Measurements from ENCODE around the gene PCDHA1.
A peak's percentile ranks its signal among the peaks of the same experiment; 100 is the strongest.
"Not testable (repeated sequence)": the region's sequence is repeated elsewhere in the genome, so short reads cannot be mapped to it uniquely, and the experiment has no call there.

PCDHA1 gene

DNA sequence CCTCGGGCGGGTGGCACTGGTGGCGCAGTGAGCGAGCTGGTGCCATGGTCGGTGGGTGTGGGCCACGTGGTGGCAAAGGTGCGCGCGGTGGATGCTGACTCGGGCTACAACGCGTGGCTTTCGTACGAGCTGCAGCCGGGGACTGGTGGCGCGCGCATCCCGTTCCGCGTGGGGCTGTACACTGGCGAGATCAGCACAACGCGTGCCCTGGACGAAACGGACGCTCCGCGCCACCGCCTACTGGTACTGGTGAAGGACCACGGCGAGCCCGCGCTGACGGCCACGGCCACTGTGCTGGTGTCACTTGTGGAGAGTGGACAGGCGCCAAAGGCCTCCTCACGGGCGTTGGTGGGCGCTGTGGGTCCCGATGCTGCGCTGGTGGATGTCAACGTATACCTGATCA, 22.9 kb downstream of the PCDHA1 start:
- no peak for DNase-seq
- Mint-ChIP-seq H3K9me3 (peaks cover 85% of the 10 kb centered on the region), H3K27ac (no peak overlapping the region), H3K36me3 (ENCODE audit: low read depth) (peaks cover 81% of the 10 kb centered on the region), H3K4me1 (no peaks in the 10 kb centered on the region), H3K4me3 (no peak overlapping the region), H3K27me3 (ENCODE audit: low read depth, poor library complexity) (no peaks in the 10 kb centered on the region)
- TF ChIP-seq, protein P1, sequence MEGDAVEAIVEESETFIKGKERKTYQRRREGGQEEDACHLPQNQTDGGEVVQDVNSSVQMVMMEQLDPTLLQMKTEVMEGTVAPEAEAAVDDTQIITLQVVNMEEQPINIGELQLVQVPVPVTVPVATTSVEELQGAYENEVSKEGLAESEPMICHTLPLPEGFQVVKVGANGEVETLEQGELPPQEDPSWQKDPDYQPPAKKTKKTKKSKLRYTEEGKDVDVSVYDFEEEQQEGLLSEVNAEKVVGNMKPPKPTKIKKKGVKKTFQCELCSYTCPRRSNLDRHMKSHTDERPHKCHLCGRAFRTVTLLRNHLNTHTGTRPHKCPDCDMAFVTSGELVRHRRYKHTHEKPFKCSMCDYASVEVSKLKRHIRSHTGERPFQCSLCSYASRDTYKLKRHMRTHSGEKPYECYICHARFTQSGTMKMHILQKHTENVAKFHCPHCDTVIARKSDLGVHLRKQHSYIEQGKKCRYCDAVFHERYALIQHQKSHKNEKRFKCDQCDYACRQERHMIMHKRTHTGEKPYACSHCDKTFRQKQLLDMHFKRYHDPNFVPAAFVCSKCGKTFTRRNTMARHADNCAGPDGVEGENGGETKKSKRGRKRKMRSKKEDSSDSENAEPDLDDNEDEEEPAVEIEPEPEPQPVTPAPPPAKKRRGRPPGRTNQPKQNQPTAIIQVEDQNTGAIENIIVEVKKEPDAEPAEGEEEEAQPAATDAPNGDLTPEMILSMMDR (IDR thresholded peaks at IDR 0.05): no peak

GRCh38 chr5:140821375-140822280, 35.7 kb downstream of the PCDHA1 start, which contains the start of gene PCDHA5:
TSS of gene PCDHA5 (plus strand) at chr5:140821613.
- Mint-ChIP-seq H3K27ac (no peak within 1 kb of the TSS), H3K36me3 (ENCODE audit: low read depth) (peaks cover 71% of the 10 kb centered on the region), H3K9me3 (peaks cover 64% of the 10 kb centered on the region), H3K27me3 (ENCODE audit: low read depth, poor library complexity) (no peaks in the 10 kb centered on the region), H3K4me1 (no peaks in the 10 kb centered on the region), H3K4me3 (no peak within 1 kb of the TSS)
- TF ChIP-seq, protein P1 (IDR thresholded peaks at IDR 0.05): no peak
- DNase-seq: no peak

DNA sequence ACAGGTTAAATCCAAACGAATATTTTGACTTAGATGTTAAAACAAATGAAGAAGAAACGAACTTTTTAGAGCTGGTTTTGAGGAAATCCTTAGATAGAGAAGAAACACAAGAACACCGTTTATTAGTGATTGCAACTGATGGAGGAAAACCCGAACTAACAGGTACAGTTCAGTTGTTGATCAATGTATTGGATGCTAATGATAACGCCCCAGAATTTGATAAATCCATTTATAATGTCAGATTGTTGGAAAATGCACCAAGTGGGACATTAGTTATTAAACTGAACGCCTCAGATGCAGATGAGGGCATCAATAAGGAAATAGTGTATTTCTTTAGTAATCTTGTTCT, 36.3 kb downstream of the PCDHA1 start:
- Mint-ChIP-seq H3K27me3 (ENCODE audit: low read depth, poor library complexity) (no peaks in the 10 kb centered on the region), H3K4me3 (no peak overlapping the region), H3K27ac (no peak overlapping the region), H3K4me1 (peaks cover 5% of the 10 kb centered on the region), H3K36me3 (ENCODE audit: low read depth) (peaks cover 71% of the 10 kb centered on the region), H3K9me3 (peaks cover 65% of the 10 kb centered on the region)
- TF ChIP-seq, protein P1 (IDR thresholded peaks at IDR 0.05): no peak
- DNase-seq: no peak

- peaks cover 63% of the 10 kb centered on the region for H3K9me3 Mint-ChIP-seq
- not testable (repeated sequence) for DNase-seq; H3K4me3 Mint-ChIP-seq; H3K27me3 Mint-ChIP-seq (ENCODE audit: low read depth, poor library complexity); H3K27ac Mint-ChIP-seq; H3K4me1 Mint-ChIP-seq
- H3K36me3 Mint-ChIP-seq (ENCODE audit: low read depth): peaks cover 71% of the 10 kb centered on the region
Observed at GRCh38 chr5:140822969-140823368, 37.0 kb downstream of the PCDHA1 start.

DNA sequence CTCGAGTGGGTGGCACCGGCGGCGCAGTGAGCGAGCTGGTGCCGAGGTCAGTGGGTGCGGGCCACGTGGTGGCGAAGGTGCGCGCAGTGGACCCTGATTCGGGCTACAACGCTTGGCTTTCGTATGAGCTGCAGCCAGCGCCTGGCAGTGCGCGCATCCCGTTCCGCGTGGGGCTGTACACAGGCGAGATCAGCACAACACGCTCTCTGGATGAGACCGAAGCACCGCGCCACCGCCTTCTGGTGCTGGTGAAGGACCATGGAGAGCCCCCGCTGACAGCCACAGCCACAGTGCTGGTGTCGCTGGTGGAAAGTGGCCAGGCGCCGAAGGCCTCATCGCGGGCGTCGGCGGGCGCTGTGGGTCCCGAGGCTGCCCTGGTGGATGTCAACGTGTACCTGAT, 37.5 kb downstream of the PCDHA1 start:
- TF ChIP-seq, protein P1 (IDR thresholded peaks at IDR 0.05): no peak
- no peaks in the 10 kb centered on the region for H3K27me3 Mint-ChIP-seq (ENCODE audit: low read depth, poor library complexity)
- H3K27ac Mint-ChIP-seq: no peak overlapping the region
- no peak for DNase-seq
- no peak overlapping the region for H3K4me3 Mint-ChIP-seq
- H3K9me3 Mint-ChIP-seq: peaks cover 63% of the 10 kb centered on the region
- peaks cover 71% of the 10 kb centered on the region for H3K36me3 Mint-ChIP-seq (ENCODE audit: low read depth)
- peaks cover 5% of the 10 kb centered on the region for H3K4me1 Mint-ChIP-seq

DNA sequence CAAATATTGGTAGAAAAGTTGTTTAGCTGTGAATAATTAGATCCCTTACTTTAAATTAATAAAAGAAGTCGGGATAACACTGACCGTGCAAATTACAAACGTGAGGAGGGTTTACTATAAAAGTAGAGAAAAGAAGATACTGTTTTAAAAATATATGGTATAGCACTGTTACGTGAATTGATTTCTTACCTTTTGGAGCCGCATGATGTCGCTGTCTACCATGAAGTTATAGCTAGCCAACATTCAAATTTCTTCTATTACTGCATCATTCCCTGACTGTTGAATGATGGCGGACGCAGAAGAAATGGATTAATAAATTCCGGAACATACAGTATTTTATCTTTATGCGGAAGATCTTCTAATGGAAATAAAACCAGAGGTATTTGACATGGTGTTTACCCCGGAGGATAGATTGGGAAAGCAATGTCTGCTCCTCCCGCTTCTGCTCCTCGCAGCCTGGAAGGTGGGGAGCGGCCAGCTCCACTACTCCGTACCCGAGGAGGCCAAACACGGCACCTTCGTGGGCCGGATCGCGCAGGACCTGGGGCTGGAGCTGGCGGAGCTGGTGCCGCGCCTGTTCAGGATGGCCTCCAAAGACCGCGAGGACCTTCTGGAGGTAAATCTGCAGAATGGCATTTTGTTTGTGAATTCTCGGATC, 41.9 kb downstream of the PCDHA1 start, which contains the start of gene PCDHA6:
Gene PCDHA6 (plus strand): TSS at position 257 of the 658 bp plus-strand sequence. CDS start 132 bp downstream, at position 389.
- H3K4me3 Mint-ChIP-seq: peak within 1 kb of the TSS; percentile 80
- no peaks in the 10 kb centered on the region for H3K27me3 Mint-ChIP-seq (ENCODE audit: low read depth, poor library complexity)
- peak within 1 kb of the TSS; percentile 60 for H3K27ac Mint-ChIP-seq
- DNase-seq: peak; percentile 25
- H3K4me1 Mint-ChIP-seq: peaks cover 5% of the 10 kb centered on the region
- TF ChIP-seq, protein P1 (IDR thresholded peaks at IDR 0.05): peak; percentile 37
- H3K36me3 Mint-ChIP-seq (ENCODE audit: low read depth): peaks cover 81% of the 10 kb centered on the region
- H3K9me3 Mint-ChIP-seq: peaks cover 73% of the 10 kb centered on the region
